ENCODE measurements around the gene PDE10A.
"Not testable (repeated sequence)": the region's sequence is repeated elsewhere in the genome, so short reads cannot be mapped to it uniquely, and the experiment has no call there.

Gene PDE10A

DNA sequence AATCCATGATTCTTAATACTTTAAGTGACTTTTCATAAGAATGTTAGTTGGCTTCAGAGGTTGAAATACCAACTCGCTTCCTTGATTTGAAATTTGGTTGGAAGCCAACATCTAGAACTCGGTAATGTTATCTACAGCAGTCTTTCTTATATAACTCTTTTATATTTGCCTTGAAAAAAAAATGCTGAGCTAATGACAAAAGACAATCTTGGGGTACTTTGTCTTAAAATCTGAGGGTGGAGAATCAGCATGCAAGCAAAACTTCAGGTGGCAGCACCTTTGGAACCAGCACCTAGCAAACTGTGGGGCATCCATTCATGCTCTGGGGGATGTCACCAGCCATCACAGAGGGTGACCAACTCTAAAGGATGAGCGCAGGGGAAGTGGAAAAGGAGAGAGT is 76.3 kb downstream of the PDE10A start:
- DNase-seq (ENCODE audit: low spot score): no peak

DNA sequence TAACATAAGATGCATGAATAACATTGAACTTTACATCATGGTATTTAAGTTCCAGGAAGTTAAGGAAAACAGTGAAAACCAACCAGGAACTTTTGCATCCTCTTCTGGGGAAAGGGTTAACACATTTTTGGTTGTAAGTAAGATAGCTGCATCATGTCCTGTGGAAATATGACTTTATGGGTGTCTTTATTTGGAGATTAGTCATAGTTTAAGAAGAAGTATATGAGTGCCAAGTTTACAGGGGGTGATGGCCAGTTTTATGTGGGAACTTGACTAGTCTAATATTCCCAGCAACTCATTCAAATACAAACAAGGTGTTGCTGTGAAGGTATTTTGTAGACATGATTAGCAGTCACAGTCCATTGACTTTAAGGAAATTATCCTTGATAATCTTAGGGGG is 78.0 kb downstream of the PDE10A start:
- DNase-seq (ENCODE audit: low spot score): no peak

DNA sequence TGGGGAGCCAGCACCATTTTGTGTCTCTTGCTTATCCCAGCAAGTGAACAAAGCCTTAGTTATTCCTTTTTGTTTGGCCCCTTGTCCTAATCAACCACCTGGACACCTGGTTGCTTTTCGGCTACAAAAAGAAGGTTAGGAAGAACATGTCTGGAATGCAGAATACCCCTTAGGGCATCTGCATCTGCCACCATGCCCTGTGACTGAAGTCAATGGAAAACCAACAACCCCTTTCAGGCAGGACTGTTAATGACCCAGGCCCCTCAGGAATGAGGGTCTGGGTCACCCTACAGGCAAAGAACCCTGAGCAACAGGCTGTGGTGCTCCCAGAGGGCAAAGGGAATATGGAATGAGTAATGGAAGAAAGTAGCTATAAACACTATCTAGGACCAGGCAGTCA is 78.5 kb downstream of the PDE10A start:
- no peak for DNase-seq (ENCODE audit: low spot score)

DNA sequence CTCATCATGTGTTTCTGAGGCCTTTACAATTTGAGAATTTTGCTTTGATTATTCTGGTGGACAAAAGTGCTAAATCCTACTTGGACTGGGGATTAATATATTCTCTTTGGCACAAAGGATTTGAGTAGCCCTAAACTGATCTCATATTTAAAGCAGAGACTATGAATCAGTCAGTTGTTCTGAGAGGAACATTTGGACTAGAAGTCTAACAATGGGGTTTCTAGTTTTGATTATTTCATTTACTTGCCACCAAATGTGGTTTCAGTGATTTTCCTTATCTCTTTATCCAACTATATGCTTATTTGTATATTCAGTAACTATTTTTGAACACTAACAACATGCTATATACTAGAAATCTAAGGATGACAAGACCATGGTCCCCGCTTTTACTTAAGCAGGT is 81.4 kb downstream of the PDE10A start:
- no peak for DNase-seq (ENCODE audit: low spot score)

DNA sequence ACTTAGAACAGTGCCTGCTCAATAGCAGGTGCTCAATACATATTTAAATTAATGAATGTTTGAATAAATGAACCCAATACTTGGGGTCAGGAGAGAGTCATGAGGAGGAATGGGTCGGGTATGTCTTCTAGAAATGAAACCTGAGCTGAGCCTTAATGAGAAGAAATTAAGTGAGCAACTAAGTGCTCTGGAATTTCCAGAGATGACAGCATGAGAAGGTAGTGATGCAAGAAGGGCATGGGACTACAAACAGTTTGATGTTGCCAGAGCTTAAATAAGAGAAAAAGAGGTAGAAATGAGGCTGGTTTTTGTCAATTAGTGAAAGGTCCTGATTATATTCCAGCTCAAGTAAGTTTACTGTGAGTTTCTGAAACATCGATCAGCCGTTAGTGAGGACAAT is 82.9 kb downstream of the PDE10A start:
- DNase-seq (ENCODE audit: low spot score): no peak

DNA sequence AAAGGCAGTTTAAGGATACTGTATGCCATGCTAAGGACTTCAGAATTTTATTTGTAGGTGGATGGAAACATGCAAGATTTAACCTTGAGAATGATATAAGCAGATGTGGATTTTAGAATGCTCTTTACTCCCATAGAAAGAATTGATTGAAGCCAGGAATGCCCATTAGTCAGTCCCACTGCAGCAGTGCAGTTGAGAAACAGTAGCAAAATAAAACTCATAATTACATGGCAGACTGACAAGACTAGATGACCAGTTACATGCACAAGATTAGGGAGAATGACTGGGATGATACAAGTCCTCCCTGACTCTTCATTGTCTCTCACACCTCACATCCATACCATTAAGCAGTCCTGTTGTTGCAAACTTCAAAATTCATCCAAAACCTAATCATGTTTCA is 83.9 kb downstream of the PDE10A start:
- DNase-seq (ENCODE audit: low spot score): no peak

DNA sequence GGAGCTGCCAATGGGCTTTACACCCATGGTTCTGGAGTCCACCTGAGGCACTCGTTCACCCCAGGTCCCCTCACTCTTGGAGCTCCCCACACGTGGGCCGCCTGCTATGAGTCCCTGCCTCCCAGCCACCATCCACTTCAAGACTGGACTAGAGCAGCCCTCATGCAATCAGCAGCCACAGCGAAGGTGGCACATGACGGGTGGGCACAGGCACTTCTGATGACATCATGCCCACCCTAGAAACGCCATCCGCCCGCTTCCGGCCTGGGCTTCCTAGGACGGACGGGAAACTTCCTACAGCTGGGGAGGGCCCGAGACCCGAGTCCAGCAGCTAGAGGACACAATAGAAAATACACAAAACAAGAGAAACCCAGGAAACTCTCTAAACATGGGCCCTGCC is 85.5 kb downstream of the PDE10A start:
- DNase-seq (ENCODE audit: low spot score): no peak

DNA sequence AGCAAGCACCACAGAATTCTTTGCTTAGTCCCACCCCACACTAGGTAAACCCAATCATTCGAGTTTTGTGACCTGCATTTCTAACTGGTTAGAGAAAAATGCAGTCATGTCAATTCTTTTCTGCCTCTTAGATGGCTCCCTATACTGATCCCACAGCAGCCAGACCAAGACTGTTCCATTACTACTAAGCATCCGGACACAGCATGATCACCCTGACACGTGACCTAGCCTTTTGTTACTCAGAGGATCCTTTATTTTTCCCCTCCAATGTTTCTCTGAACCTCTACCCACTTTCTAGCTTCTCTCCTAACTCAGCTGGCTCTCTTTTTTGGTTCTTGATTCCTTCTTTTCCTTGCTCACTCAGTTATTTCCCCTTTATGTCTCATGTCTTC is 87.9 kb downstream of the PDE10A start:
- no peak for DNase-seq (ENCODE audit: low spot score)

DNA sequence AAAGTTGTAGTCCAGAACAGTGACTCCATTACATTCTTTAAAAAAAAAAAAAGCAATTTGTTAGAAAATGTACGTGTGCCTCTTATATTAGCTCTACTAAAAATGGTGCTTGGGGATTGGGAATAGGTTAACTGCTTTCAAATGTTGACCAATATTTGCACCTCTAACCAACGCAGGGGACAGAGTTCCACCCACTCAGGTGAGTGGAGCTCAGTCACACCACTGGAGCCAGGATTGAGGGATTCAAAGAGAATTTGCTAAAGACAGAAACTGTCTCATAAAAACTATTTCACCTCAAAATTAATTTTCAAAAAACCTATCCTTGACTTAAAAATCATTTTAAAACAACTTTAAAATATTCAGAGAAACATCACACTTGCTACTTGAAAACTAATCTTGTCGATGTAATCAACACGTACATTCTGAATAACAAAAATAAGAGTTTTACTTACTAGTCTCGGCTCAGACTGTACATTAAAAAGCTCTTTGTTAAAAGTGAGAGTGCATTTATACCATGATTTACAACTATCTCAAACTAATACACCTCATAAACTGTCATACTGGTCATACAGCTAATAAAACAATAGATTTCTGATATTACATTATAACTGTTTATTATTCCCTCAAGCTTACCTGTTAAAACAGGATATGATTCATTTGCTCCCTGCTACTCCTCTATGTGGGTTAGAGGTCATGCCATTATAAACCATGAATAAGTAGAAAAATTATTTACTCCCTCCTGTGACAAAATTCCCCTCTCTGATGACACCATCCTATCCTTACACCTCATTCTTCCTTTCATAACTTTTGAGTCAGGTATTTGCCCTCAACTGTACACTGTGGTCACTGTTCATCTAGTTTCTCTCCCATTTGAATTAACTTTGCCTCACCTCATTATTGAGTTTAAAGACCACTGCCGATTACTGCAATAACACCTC is 88.6 kb downstream of the PDE10A start:
- no peak for DNase-seq (ENCODE audit: low spot score)

DNA sequence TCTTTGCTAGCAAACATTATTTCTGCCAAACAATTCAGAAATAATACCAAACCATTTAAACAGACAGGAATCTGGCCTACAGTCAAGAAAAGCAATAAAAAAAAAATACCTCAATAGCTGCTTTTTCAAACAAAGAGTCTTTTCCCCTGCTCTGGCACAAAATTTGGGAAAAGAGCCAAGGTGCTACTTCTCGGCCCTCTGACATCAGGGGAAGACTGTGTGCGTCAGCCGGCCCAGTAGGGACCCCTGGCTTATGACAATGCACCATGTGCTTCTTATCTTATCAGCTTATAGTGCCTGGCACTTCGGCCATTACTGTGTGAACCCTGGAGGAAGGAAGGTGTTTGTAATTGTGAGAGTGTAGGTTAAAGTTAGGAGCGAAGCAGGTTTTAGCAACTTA is 89.4 kb downstream of the PDE10A start:
- DNase-seq (ENCODE audit: low spot score): no peak

DNA sequence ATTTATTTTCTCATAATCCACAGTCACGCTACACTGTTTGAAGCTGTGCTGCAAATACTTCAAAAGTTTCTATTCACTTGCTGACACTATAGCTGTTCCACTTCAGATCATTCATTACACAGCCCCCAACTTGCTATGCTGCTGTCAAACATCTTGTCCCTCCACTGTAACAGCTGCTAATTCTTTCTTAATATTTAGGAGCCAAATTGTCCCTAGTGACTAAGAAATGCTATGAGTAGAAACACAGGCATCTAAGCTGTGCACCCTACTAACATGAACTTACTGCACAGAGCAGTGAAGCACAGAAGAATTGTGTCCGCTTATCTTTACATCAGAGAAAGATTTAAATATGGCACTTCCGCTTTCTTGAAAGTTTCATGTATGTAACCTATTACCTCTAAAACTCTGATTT is 91.3 kb downstream of the PDE10A start:
- DNase-seq (ENCODE audit: low spot score): no peak

DNA sequence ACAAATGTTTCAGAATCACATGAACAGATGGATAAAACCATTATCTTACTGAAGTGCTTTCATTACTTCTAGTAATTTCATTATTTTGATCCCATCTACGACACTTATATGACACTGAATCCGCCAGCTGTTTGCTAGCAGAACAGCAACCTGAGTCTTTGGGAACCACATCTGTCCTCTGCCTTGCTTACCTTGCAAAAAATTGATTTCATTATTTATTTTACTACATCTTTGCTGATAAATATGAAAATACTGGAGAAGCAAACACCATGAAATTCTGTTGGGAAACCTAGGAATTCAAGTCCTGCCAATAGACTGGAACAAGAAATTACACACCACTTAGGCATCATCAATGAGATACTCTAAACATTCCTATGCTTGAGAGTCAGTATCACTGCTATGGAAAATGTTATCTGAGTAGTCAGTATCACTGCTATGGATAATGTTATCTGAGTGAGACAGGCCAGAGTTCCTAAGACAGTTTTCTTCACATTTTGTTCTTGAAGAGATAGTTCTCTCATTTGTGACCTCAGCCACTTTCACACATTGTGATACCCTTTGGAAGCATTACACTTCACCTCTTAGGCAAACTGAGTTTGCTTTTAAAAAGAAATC is 91.9 kb downstream of the PDE10A start:
- peak; percentile 7 for DNase-seq (ENCODE audit: low spot score)

DNA sequence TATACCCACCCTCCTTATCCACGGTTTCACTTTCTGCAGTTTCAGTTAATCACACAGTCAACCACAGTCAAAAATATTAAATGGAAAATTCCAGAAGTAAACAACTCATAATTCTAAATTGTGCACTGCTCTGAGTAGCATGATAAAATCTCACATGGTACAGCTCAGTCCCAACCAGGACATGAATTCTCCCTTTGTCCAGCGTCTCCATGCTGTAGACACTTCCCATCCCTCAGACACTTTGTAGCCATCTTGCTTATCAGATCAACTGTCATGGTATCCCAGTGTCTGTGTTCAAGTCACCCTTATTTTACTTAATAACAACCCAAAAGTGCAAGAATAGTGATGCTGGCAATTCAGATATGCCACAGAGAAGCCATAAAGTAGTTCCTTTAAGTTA is 94.7 kb downstream of the PDE10A start:
- DNase-seq (ENCODE audit: low spot score): no peak

DNA sequence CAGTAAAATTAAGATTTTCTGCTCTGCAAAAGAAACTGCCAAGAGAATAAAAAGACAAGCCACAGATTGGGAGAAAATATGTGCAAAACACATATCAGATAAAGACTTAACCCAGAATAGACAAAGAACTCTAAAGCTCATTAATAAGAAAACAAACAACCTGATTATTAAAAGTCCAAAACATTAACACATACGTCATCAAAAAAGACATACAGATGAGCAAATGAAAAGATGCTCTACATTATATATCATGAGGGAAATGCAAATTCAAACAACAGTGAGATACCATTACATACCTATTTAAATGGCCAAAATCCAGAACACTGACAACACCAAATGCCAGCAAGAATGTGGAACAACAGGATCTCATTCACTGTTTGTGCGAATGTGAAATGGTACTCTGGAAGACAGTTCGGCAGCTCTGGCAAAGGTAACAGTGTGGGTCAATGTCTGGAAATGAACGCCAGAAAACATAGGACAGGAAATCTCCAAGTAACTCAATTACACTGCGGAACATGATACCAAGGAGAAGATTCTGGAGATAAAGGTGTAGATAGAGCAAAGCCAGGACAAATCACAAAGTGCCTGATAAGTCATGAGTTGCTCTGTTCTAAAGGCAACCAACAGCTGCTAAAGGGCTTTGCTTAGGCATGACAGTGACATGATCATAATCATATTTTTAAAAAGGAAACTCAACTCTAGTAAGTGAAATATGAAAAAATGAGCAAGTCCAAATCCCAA is 96.8 kb downstream of the PDE10A start:
- DNase-seq (ENCODE audit: low spot score): no peak

DNA sequence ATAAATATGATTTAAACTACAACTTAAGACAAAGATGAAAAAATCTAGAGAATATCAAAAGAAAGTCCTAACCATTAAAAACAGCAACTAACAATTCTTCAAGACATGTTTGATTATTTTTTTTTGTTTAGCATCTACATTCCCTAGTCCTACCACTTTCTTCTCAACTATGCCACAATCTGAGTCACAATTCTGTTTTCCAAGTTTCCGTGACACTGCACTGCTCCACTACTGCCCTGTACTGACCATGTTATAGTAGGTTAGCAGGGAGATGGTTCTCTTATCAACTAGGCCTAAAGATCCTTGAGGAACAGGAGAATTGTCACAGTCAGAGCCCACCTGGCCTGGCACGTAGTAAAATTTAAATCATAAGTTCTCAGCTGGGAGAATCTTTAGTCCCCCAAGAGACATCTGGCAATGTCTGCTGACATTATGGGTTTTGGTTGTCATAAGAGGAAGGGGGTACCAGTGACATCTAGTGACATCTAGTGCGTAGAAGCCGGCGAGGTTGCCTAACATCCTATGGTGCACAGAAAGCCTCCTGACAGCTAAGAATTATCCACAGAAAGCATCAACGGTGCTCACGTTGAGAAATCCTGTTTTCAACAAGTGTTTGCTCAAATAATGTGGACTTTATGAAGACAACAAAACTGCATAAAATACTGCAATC is 100.5 kb downstream of the PDE10A start:
- no peak for DNase-seq (ENCODE audit: low spot score)

DNA sequence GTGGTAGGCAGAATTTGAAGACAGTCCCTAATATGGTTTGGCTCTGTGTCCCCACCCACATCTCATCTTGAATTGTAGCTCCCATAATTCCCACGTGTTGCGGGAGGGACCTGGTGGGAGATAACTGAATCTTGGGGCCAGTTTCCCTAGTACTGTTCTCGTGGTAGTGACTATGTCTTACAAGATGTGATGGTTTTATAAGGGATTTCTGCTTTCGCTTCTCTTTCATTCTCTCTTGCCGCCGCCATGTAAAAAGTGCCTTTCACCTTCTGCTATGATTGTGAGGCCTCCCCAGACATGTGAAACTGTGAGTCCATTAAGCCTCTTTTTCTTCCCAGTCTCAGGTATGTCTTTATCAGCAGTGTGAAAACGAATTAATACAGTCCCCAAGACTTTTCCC is 103.4 kb downstream of the PDE10A start:
- DNase-seq (ENCODE audit: low spot score): no peak

DNA sequence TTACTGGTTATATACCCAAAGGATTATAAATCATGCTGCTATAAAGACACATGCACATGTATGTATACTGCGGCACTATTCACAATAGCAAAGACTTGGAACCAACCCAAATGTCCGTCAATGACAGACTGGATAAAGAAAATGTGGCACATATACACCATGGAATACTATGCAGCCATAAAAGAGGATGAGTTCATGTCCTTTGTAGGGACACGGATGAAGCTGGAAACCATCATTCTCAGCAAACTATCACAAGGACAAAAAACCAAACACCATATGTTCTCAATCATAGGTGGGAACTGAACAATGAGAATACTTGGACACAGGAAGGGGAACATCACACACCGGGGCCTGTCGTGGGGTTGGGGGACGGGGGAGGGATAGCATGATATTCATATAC is 104.9 kb downstream of the PDE10A start:
- not testable (repeated sequence) for DNase-seq (ENCODE audit: low spot score)

DNA sequence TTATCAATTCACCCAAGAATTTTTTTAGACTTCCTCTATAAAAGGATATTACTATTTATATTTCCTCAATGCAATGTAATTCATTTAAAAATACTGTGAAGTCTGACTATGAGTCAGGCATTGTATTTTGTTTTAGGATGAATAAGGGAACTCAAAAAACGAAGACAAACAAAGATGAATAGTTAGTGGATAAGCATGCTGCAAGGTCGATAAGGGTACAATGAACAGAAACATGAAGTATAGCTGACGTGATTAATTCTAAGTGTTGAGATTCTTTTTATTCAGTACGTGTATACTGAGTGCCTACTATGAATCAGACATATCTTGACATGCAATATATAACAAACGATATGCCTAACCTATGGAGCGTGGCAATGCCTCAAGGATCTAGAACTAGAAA is 105.4 kb downstream of the PDE10A start:
- no peak for DNase-seq (ENCODE audit: low spot score)

DNA sequence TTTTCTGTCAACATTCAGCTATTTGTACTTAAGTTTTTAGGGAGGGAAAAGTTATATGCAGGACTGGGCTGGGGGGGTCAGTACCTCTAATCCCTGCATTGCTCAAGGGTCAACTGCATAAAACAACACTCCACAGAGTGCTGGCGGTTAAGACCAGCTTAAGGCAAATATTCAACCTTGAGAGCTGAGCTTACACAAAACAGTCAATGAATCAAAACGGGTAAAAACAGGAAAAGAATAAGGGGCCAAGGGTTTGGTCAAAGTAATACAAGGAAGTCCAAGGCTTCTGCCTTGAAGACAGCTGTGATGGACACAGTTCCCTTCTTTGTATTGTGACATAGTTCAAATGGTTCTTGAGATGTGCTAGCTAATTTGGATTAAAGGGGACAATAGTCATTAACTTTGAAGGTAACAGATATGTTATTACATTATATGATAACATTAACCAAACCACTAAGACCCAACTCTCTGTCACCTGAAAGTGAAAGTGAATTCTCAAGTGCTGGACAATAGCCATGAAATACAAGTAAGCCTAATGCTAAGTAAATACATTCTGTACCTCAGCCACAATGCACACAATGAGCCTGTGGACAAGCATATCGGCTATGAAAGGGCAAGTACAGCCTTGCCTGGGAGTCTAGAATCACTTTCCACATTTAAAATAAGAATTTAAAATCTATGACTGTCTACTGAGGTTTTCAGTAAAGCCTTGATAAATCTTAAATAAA is 106.8 kb downstream of the PDE10A start:
- DNase-seq (ENCODE audit: low spot score): no peak

DNA sequence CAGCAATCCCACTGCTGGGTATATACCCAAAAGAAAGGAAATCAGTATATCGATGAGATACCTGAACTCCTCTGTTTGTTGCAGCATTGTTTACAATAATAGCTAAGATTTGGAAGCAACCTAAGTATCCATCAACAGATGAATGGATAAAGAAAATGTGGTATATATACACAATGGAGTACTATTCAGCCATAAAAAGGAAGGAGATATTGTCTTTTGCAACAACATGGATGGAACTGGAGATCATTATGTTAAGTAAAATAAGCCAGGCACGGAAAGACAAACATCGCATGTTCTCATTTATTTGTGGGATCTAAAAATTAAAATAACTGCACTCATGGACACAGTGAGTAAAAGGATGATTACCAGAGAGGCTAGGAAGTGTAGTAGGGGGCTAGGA is 108.4 kb downstream of the PDE10A start:
- DNase-seq (ENCODE audit: low spot score): not testable (repeated sequence)

DNA sequence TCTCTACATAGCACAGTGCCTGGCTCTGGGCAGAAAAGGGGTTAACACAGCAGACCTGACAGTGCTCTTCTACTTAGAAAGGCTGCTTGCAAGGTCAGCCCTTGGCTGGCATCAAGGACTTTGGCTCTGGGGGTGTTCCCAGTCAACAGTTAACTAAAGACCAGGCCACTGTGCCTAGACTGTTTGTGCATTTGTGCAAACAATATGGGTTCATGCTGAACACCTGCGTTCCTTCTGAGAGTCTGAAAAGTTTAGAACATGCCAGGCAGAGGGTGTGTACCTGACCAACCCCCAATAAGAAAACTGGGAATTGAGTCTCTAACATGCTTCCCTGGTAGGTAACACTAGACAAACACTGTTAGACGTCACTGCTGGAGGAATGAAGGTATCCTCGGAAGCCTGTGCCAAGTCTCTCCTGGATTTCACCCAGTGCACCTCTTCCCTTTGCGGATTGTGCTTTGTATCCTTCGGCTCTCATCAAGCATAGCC is 110.7 kb downstream of the PDE10A start:
- no peak for DNase-seq (ENCODE audit: low spot score)

DNA sequence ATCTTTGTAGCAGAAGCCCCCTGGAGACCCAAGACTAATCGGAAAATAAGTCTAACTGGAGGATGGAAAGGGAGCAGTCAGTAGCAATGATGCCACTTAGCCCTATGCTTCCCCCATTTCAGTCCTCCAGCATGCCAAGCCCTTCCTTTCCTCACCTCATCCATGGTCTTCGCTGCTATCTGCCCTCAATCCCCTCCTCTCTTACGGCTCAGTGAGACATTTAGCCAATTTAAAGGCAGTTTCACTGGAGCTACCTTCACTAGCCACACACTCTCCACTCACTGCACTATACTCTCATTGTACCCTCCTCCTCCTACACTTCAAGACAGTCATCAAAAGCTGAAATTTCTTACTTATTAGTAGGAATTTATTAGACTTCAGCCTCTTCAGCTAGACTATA is 111.2 kb downstream of the PDE10A start:
- no peak for DNase-seq (ENCODE audit: low spot score)

Measured in AG08395 (cell line).